GM19193 (cell line): Measurements from ENCODE around the gene CCL15.

Source experiments
- POLR2A ChIP-seq: IDR thresholded peaks from 4 replicates; pipeline ENCODE4 v1.6.1; 2011; ENCODE audit not compliant: insufficient read depth, insufficient read length; ENCODE audit errors: extremely low read depth

CCL15 gene

DNA sequence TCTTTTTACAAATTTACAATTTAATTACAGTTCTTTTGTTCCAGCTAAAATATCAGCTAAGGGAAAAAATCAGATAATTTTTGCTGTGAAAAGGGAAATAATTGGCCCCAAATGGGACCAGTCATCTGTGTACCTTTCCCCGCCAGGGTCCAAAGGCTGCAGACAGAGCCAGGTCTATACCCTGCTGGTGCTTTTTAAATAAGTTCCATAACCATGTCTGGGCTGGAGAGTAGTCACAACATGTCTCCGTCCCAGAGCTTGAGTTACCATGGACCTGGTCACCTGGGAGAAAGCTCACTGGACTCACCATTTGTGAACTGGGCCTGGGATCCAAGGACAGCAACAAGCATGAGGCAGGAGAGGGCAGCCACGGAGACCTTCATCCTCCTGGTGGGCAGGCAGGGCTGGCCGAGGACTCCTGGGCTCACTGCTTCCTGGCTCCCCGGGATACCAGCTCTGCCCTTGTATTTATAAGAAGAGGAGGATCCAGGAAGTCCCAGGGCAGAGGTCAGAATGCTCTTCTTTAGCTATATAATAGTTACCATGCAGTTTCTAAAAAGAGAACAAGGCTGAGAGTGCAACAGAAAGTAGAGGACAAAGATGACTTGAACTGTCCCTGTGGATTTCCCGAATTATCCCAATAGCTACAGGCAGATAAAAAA lies at the start of gene CCL15:
CCL15 (minus strand) TSS at position 444 of the 662 bp plus-strand sequence; CDS start at position 383, 61 bp downstream.
- no peak for TF ChIP-seq POLR2A

GRCh38 chr17:36049643-36050042 lies 48.3 kb upstream of the CCL15 start:
- no peak for TF ChIP-seq POLR2A

DNA sequence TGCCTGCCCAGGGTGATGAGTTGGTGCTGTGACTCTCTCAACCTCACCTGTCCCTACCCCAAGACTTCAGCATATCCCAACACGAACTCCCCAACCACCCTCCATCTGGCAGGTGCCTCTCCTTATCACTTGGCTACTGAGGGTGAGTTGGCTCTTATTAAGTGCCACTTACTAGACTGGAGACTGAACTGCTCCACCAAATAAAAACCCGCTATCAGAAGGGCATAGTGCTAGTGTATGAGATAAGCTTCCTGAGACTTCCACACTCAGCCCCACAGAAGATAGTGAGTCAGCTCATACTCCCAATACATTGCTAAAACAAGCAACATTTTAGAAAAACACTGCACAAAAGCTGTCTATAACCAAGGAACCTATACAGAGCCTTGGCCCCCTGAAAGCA lies 46.7 kb upstream of the CCL15 start:
- no peak for TF ChIP-seq POLR2A

GRCh38 chr17:36036235-36036634 lies 34.9 kb upstream of the CCL15 start:
- TF ChIP-seq POLR2A: no peak

DNA sequence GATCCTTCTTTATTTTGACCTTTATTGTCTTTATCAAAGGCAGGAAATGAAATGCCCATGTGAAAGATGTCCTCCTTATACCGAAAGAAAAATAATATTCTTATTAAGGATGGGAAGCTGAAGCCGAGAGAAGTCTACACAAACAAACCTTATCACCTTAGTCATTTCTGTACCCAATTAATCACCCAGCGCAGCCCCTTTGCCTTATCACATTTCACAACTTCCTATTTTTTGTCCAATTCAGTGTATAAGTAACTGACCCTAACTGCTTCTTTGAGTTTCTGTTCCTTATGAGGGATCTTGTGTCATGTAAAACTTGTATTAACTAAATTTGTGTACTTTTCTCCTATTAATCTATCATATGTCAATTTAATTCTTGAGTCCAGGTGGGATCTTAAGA lies 32.8 kb upstream of the CCL15 start:
- TF ChIP-seq POLR2A: no peak

GRCh38 chr17:36030956-36031355 lies 29.6 kb upstream of the CCL15 start:
- no peak for TF ChIP-seq POLR2A

GRCh38 chr17:36027761-36028160 lies 26.4 kb upstream of the CCL15 start:
- no peak for TF ChIP-seq POLR2A

- TF ChIP-seq POLR2A: no peak
Observed at GRCh38 chr17:36024106-36024869, 22.9 kb upstream of the CCL15 start.

GRCh38 chr17:36019423-36019822 lies 18.1 kb upstream of the CCL15 start:
- no peak for TF ChIP-seq POLR2A

DNA sequence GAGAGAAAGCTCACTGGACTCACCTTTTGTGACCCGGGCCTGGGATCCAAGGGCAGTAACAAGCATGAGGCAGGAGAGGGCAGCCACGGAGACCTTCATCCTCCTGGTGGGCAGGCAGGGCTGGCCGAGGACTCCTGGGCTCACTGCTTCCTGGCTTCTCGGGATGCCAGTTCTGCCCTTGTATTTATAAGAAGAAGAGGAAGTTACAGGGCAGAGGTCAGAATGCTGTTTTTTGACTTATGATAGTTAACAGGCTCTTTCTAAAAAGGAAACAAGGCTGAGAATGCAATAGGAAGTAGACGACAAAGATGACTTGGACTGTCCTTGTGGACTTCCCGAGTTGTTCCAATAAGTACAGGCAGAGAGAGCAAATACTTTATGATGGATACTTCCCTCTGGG lies 16.4 kb upstream of the CCL15 start, which contains the start of gene CCL23:
CCL23 (minus strand) TSS at position 174 of the 400 bp plus-strand sequence; CDS start at position 99, 75 bp downstream.
- TF ChIP-seq POLR2A: no peak

- no peak for TF ChIP-seq POLR2A
Observed at GRCh38 chr17:36016555-36016954, 15.2 kb upstream of the CCL15 start.

- no peak for TF ChIP-seq POLR2A
Observed at GRCh38 chr17:36014946-36015345, 13.6 kb upstream of the CCL15 start.

- no peak for TF ChIP-seq POLR2A
Observed at GRCh38 chr17:36011201-36011600, 9.8 kb upstream of the CCL15 start.

GRCh38 chr17:36008998-36009665 lies 7.8 kb upstream of the CCL15 start:
- no peak for TF ChIP-seq POLR2A

- no peak for TF ChIP-seq POLR2A
Observed at GRCh38 chr17:36004594-36005108, 3.3 kb upstream of the CCL15 start.
